ENCODE results near the gene GPRC5C. TPM values are rescaled to one million over a fixed set of nuclear protein-coding genes. Genes with fewer than 3 reads are reported as not detected.
"Not testable (repeated sequence)": the region's sequence is repeated elsewhere in the genome, so short reads cannot be mapped to it uniquely, and the experiment has no call there.

GPRC5C gene
- total RNA-seq, 1 donor from 2014 or later, result 0.20 TPM

GRCh38 chr17:74467221-74467951 is 35.5 kb downstream of the GPRC5C start:
- intact Hi-C loops (cut with micrococcal nuclease), result no loop called here

GRCh38 chr17:74471341-74471740 is 39.5 kb downstream of the GPRC5C start:
- intact Hi-C loops (cut with micrococcal nuclease), result no loop called here

- intact Hi-C loops (cut with micrococcal nuclease), result no loop called here
Measured at GRCh38 chr17:74472890-74473289, 41.0 kb downstream of the GPRC5C start.

- intact Hi-C loops (cut with micrococcal nuclease), result no loop called here
Measured at GRCh38 chr17:74473294-74473693, 41.4 kb downstream of the GPRC5C start.

- intact Hi-C loops (cut with micrococcal nuclease), result no loop called here
Measured at GRCh38 chr17:74474043-74474792, 42.3 kb downstream of the GPRC5C start.

GRCh38 chr17:74475189-74475588 is 43.3 kb downstream of the GPRC5C start:
- intact Hi-C loops (cut with micrococcal nuclease), result no loop called here

DNA sequence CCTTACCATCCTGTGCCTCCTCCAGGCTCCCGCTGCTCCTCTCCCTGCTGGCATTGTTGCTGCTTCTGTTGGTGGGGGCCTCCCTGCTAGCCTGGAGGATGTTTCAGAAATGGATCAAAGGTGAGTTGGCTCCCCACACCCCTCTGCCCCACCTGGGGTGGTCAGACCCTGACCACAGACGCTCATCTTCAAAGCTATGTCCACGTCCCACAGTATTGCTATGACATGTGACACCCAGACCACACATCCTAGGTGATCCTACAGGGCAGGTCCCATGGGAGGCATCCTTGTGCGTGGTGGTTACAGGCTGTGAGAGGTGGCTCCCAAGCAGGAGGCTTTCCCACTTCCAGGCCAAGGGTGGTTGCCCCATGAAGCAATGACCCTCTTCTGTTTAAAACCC is 45.5 kb downstream of the GPRC5C start:
- intact Hi-C loops (cut with micrococcal nuclease), result no loop called here

GRCh38 chr17:74478420-74479100 is 46.7 kb downstream of the GPRC5C start:
- intact Hi-C loops (cut with micrococcal nuclease), result no loop called here

DNA sequence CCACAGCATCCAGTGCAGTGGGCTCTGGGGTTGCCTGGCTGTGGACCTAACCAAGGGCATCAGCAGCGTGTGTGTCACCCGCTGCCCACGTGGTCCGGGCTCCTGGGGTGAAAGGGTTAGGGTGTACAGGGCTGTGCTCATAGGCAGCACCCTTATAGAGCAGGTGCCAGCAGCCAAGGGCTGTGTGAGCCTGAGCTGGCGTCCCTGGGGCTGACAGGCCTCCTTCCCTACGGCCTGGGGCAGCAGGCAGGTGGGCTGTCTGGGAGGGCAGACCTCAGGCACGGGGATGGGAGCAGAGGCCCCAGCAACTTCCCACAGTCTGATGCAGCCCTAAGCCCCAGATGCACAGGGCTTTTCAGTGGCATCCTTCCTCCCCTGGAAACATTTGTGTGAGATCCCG is 48.4 kb downstream of the GPRC5C start:
- intact Hi-C loops (cut with micrococcal nuclease), result no loop called here

DNA sequence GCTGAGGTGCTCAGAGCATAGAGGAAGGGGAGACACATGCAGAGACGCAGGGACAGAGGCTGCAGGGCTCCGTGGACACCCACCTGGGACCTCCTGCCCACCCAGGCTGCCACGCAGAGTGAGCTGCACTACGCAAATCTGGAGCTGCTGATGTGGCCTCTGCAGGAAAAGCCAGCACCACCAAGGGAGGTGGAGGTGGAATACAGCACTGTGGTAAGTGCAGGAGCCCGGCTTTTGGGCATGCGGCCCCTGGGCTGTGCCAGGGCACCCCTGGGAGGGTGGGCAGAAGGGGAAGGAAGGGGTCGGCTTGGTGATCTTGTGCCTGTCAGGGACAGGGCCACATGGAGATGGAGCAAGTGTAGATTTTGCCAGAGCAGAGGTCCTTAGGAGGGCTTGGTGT is 49.7 kb downstream of the GPRC5C start:
- intact Hi-C loops (cut with micrococcal nuclease), result no loop called here

DNA sequence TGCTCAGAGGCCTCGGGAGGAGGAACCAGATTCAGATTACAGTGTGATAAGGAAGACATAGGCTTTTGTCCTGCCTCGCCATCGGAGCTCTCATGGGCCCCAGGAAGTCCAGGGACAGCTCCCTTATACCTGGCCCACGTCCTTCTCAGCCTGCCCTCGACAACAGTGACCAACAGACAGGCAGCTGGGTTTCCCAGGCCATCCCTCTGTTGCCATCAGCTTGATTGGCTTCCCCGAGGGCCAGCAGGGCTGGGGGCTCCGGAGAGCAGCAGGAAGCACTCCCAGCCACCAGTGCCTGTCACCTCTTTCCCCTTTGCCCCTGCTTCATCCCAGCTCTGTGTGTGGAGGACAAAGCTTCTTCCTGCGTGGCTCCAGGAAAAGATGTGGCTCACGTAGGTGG is 52.2 kb downstream of the GPRC5C start:
- intact Hi-C loops (cut with micrococcal nuclease), result no loop called here

DNA sequence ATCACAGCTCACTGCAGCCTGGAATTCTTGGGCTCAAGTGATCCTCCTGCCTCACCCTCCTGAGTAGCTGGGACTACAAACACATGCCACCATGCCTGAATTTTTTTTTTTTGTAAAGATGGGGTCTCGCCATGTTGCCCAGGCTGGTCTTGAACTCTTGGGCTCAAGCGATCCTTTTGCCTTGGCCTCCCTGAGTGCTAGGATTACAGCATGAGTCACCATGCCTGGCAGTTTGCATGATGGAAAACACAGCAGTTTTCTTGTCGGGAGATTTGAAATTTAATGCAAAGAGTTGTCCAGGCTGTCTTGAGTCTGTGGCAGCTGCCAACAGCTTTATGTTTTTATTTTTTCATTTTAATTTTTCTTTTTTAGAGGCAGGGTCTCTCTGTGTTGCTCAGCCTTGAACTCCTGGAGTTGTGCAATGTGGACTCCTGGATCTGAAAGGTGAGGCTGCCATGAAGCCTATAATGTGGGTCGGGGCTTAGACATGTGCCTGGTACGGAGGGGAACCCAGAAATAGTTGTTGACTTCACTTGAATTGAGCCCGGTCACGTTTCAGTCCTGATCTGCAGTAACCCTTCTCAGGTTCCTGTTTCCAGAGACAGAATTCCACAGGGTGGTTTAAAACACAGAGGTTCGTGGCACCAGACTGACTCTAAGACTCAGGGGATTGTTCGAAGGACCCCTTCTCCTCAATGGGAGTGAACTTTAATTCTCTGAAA is 53.3 kb downstream of the GPRC5C start:
- intact Hi-C loops (cut with micrococcal nuclease), result no loop called here

- intact Hi-C loops (cut with micrococcal nuclease), result no loop called here
Measured at GRCh38 chr17:74485841-74486240, 54.0 kb downstream of the GPRC5C start.

DNA sequence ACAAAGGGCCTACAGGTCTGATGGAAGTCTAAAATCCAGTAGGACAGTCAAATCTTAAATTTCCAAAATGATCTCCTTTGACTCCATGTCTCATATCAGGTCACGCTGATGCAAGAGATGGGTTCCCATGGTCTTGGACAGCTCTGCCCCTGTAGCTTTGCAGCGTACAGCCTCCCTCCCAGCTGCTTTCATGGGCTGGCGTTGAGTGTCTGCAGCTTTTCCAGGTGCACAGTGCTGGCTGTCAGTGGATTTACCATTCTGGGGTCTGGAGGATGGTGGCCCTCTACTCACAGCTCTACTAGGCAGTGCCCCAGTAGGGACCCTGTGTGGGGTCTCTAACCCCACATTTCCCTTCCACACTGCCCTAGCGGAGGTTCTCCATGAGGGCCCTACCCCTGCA is 56.4 kb downstream of the GPRC5C start:
- intact Hi-C loops (cut with micrococcal nuclease), result not testable (repeated sequence)

DNA sequence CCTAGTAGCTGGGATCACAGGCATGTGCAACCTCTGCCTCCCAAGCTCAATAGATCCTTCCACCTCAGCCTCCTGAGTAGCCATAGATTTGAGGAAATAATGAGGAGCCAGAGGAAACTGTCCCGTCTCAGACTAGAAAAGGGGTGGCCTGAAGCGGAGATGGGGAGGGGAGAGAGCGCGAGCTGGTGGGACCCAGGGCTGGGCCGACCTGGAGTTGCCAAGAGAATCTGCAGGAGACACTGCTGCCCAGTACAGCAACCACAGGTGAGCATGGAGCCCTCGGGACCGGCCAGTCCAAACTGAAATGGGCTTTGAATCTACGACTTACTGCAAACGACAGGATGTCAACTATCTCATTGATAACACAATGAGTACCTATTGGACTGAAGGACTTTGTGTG is 58.8 kb downstream of the GPRC5C start:
- intact Hi-C loops (cut with micrococcal nuclease), result no loop called here

GRCh38 chr17:74491626-74492025 is 59.7 kb downstream of the GPRC5C start:
- intact Hi-C loops (cut with micrococcal nuclease), result no loop called here

DNA sequence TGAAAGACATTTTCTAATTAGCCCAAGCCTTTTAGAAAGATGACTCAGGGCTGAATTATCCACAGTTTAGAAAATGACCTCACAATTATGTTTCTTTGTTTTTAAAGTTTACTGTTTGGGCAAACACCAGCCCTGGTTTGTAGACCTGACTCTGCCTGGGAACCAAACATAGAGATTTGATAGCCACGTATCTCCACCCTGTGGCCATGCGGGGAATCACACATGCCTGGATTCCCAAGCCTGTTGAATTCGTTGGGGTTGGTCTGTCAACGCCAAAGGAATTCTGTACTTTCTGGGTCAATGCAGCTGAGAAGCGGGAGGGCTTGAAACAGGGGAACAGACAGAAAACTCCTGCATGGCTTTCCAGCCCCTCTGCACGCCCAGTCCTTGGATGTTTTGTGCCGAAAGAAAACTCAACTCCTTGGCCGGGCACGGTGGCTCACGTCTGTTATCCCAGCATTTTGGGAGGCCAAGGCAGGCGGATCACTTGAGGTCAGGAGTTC is 61.5 kb downstream of the GPRC5C start:
- intact Hi-C loops (cut with micrococcal nuclease), result loop anchor here (1.0 kb wide), 8 partner anchors 36 to 192 kb away; no protein-coding TSS in a partner anchor
